Sigmoid colon (tissue), 7 donors: ENCODE results near the gene SOCS1. TPM values are rescaled to one million over a fixed set of nuclear protein-coding genes. Genes with fewer than 3 reads are reported as not detected.

Source experiments
- DNase-seq: peaks from one replicate; pipeline ENCODE4 v3.0.0-alpha.2; 2019
- H3K27ac ChIP-seq, 4 donors: fragments of 200-600 bp; sonication (generic); one replicate each; pipeline ENCODE4 v1.5.1; 2016 to 2019; ENCODE audit warnings: mild to moderate bottlenecking in 1 of 4
- H3K27me3 ChIP-seq, 3 donors: fragments of 200-600 bp; sonication (generic); one replicate each; pipeline ENCODE4 v1.5.1; 2019; ENCODE audit warnings: mild to moderate bottlenecking in 1 of 3
- H3K36me3 ChIP-seq, 4 donors: fragments of 200-600 bp; sonication (generic); one replicate each; pipeline ENCODE4 v1.5.1; 2016 to 2019
- H3K4me1 ChIP-seq, 4 donors: fragments of 200-600 bp; sonication (generic); one replicate each; pipeline ENCODE4 v1.5.1; 2017 to 2019
- H3K4me3 ChIP-seq, 4 donors: fragments of 200-600 bp; sonication (generic); one replicate each; pipeline ENCODE4 v1.5.1; 2017 to 2019; ENCODE audit warnings: mild to moderate bottlenecking in 2 of 4, moderate library complexity in 1 of 4
- H3K9me3 ChIP-seq, 4 donors: fragments of 200-600 bp in 3 of 4; sonication (generic) in 3 of 4; one replicate each; pipeline versions ENCODE4 v1.5.1 to v1.6.1; 2013 to 2019
- EP300 ChIP-seq, 4 donors: sonication (generic); formaldehyde crosslinking; IDR thresholded peaks; one replicate each; pipeline ENCODE4 v1.6.1; 2017; ENCODE audit warnings: antibody characterized with exemption in 4 of 4
- POLR2A ChIP-seq, 2 donors: fragments of 450-650 bp; IDR thresholded peaks; one replicate each; pipeline ENCODE4 v1.6.1; 2016; ENCODE audit warnings: antibody characterized with exemption in 2 of 2, mild to moderate bottlenecking in 2 of 2, moderate library complexity in 2 of 2
- POLR2AphosphoS5 ChIP-seq, 4 donors: sonication (generic); formaldehyde crosslinking; IDR thresholded peaks; one replicate each; pipeline ENCODE4 v1.6.1; 2017; ENCODE audit warnings: antibody characterized with exemption in 4 of 4
- whole genome bisulfite sequencing, 2 donors: extraction: QIAGEN DNeasy Blood & Tissue Kit; methylation state at CpG; one replicate each; pipeline ENCODE4 v1.1.7; 2013; 5-methylcytosine and 5-hydroxymethylcytosine counted together
- intact Hi-C: fragments of 100-400 bp; cut with DNase I; formaldehyde crosslinking; loops from one replicate; pipeline ENCODE4 v1.15.1; 2023
- polyA plus RNA-seq, 3 donors: library from polyadenylated mRNA; stranded (reverse); fragments of 200-250 nt; gene quantifications; one replicate each; pipeline ENCODE4 v1.2.3, GENCODE V29; 2013
- total RNA-seq, 4 donors: library from RNA; depleted of rRNA; stranded (reverse); fragments of >200 nt; gene quantifications; one replicate each; pipeline ENCODE4 v1.1.0, GENCODE V29; 2016
- TF ChIP-seq, protein P1 (sequence below), 4 experiments: fragments of 450-650 bp in 3 of 4; fragments of 200-600 bp in 1 of 4; IDR thresholded peaks; one replicate each; pipeline ENCODE4 v1.5.1; 2016 to 2019; ENCODE audit warnings: antibody characterized with exemption in 4 of 4, mild to moderate bottlenecking in 3 of 4, moderate library complexity in 2 of 4
- donor health status: healthy with polysubstance abuse.
- donor health status: Bipolar disorder and iron deficiency.
- donor health status: healthy.

The SOCS1 gene
- total and polyA plus RNA-seq, 7 donors: 0.66 to 26.4 (median 4.3) TPM; not detected in 1

DNA sequence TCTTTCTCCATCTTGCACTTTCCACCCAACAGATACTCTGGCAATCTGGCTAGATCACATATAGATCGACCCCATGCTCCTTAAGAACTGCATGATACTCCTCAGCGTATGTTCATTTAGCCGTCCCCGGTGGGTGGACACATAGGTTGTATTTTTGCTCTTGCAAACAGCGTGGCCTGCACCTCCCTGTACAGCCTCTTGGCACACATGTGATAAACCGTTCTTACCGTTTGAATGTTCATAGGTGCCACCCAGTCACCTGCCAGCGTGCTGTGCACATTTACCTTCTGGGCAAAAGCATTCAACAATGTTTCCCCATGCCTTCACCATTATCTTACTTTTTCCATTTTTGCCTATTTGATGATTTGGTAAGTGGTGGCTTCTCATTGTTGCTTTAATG is 6.9 kb upstream of the SOCS1 start:
- intact Hi-C loops: no loop called here
- no peak overlapping the region for H3K4me3 ChIP-seq
- no peak overlapping the region for H3K27ac ChIP-seq
- no peak for DNase-seq
- no peaks in the 10 kb centered on the region for H3K9me3 ChIP-seq
- TF ChIP-seq, protein P1, sequence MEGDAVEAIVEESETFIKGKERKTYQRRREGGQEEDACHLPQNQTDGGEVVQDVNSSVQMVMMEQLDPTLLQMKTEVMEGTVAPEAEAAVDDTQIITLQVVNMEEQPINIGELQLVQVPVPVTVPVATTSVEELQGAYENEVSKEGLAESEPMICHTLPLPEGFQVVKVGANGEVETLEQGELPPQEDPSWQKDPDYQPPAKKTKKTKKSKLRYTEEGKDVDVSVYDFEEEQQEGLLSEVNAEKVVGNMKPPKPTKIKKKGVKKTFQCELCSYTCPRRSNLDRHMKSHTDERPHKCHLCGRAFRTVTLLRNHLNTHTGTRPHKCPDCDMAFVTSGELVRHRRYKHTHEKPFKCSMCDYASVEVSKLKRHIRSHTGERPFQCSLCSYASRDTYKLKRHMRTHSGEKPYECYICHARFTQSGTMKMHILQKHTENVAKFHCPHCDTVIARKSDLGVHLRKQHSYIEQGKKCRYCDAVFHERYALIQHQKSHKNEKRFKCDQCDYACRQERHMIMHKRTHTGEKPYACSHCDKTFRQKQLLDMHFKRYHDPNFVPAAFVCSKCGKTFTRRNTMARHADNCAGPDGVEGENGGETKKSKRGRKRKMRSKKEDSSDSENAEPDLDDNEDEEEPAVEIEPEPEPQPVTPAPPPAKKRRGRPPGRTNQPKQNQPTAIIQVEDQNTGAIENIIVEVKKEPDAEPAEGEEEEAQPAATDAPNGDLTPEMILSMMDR (IDR thresholded peaks at IDR 0.05): no peak
- TF ChIP-seq EP300 (IDR thresholded peaks at IDR 0.05) (no peak), POLR2AphosphoS5 (IDR thresholded peaks at IDR 0.05) (no peak), POLR2A (IDR thresholded peaks at IDR 0.05) (no peak)
- peaks cover 0 to 11% (median 6%) of the 10 kb centered on the region in 4 donors for H3K4me1 ChIP-seq
- H3K27me3 ChIP-seq: no peaks in the 10 kb centered on the region
- H3K36me3 ChIP-seq: no peaks in the 10 kb centered on the region
- WGBS, 2 donors: 21 to 76% methylated on average over 8 of the region's 8 CpGs

DNA sequence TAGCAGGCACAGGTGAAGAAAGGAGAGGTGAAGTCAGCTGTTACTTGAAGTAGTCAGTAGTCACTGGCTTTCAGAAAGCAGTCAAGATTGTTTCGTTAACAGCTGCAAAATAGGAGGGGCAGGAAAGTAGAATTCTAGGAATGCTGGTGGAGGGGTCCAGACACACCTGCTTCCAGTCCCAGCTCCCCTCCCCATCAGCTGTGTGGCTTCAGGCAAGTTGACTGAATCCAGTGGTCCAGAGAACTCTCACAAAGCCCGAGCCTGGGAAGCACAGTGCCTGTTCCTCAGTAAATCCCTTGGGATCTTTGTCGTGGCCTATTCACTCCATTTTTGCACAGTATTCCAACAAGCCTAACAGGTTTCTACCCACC is 4.6 kb upstream of the SOCS1 start:
- intact Hi-C loops: no loop called here
- no peaks in the 10 kb centered on the region for H3K27me3 ChIP-seq
- no peak overlapping the region for H3K4me3 ChIP-seq
- no peak for TF ChIP-seq POLR2AphosphoS5 (IDR thresholded peaks at IDR 0.05)
- TF ChIP-seq, protein P1 (IDR thresholded peaks at IDR 0.05): no peak
- no peak for TF ChIP-seq POLR2A (IDR thresholded peaks at IDR 0.05)
- TF ChIP-seq EP300 (IDR thresholded peaks at IDR 0.05): no peak
- H3K27ac ChIP-seq: no peak overlapping the region
- H3K9me3 ChIP-seq: no peaks in the 10 kb centered on the region
- H3K4me1 ChIP-seq: peaks cover 0 to 22% (median 15%) of the 10 kb centered on the region in 4 donors
- H3K36me3 ChIP-seq: no peaks in the 10 kb centered on the region
- WGBS, 2 donors: 75 to 87% methylated on average over 3 of the region's 3 CpGs
- DNase-seq: no peak

DNA sequence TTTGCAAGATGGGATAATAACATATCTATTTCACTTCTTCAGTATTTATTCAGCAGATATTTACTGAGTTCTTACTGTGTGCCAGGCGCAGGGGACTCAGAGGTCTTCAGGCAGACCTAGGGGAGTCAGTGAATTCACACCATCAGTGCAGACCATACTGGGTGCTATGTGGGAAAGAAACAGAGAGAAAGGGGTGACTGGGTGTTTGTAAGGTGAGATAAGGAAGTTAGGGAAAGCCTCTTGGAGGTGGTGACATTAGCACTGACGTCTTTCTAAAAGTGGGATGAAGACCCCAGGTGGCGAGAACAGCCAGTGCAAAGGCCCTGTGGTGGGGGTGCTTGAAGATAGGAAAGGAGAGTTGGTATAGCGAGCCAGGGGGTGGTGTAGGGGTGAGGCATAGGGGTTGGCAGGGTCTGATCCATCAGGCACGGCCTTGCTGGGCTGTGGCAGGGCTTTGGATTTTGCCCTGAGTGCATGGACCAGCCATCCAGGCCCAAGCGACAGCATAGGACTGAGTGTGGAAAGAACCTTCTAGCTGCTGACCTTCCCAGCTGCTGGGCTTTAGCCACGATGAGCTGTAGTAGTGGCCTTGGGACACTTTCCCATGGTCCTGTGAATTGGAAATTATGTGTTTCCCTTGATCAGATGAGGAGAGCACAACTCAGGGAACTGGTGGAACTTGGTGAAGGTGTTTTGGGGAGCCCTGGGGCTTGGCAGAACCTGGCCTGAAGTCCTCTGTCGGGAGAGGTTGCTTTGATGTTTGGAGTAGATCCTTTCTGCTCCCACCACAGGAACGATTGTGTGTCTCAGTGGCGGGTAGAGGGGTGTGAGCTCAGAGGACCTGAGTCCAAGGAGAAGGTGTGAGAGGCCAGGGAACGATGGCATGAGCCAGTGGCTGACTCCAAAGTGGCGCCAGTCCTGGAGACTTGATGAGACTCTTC is 3.9 kb upstream of the SOCS1 start:
- Histone ChIP-seq H3K4me3 (no peak overlapping the region), H3K36me3 (no peaks in the 10 kb centered on the region), H3K4me1 (peaks cover 0 to 29% (median 18%) of the 10 kb centered on the region in 4 donors), H3K27me3 (no peaks in the 10 kb centered on the region), H3K9me3 (no peaks in the 10 kb centered on the region), H3K27ac (no peak overlapping the region)
- DNase-seq: no peak
- 93% methylated on average over 12 of the region's 12 CpGs for WGBS, 2 donors
- TF ChIP-seq POLR2A (IDR thresholded peaks at IDR 0.05): no peak
- TF ChIP-seq, protein P1 (IDR thresholded peaks at IDR 0.05): no peak
- no peak for TF ChIP-seq POLR2AphosphoS5 (IDR thresholded peaks at IDR 0.05)
- TF ChIP-seq EP300 (IDR thresholded peaks at IDR 0.05): no peak
- intact Hi-C loops: loop anchor here (5.0 to 10.0 kb wide), 4 partner anchors 98 to 515 kb away; partner anchors contain the start of gene NUBP1

DNA sequence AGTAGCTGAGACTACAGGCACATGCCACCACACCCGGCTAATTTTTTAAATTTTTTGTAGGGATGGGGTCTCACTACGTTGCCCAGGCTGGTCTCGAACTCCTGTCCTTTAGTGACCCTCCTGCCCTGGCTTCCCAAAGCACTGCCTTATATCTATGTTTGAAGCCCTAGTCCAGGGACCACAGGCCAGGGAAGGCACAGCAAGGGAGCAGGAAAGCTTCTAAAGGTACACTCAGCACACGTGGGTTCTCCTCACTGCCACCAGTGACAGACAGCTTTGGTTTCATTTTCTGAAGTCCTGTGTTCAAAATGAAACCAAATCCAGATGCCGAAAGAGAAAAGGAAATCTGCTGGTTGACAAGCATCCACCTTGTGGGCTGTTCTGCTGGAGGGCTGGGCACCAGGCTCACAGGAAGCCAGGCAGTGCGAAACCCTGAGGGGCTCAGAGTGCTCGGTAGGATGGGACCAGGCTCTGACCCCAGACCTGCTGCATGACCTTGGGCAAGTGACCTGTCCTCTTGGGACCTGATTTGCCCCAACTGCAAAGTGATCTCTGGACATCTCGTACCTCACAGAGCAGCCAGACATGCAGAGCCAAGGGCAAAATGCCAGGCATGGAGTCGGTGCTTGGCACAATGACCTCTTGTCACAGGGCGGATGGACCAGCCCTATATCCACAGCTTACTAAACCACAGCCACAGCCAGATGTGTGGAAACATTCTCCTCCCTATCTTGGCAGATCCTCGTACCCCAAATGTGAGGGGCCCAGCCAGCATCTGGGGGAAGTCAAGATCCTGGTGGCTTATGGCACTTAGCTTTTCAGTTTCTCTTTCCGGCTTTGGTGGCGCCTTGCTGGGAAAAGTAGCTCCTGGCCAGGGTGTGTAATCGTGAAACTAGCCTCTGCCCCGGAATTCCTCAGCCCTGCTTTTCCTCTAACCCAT is 2.8 kb upstream of the SOCS1 start:
- H3K27me3 ChIP-seq: no peaks in the 10 kb centered on the region
- no peak overlapping the region for H3K4me3 ChIP-seq
- H3K27ac ChIP-seq: peak overlapping the region in 3 of 4 donors; percentile 16 to 23 (median 18)
- no peaks in the 10 kb centered on the region for H3K9me3 ChIP-seq
- H3K4me1 ChIP-seq: peaks cover 0 to 40% (median 26%) of the 10 kb centered on the region in 4 donors
- TF ChIP-seq POLR2A (IDR thresholded peaks at IDR 0.05) (no peak), POLR2AphosphoS5 (IDR thresholded peaks at IDR 0.05) (no peak), EP300 (IDR thresholded peaks at IDR 0.05) (no peak)
- TF ChIP-seq, protein P1 (IDR thresholded peaks at IDR 0.05): no peak
- WGBS, 2 donors: 24 to 34% methylated on average over 15 of the region's 15 CpGs
- DNase-seq: peak; percentile 72
- no peaks in the 10 kb centered on the region for H3K36me3 ChIP-seq
- intact Hi-C loops: loop anchor here (5.0 to 10.0 kb wide), 4 partner anchors 97 to 514 kb away; partner anchors contain the start of gene NUBP1
